B cell (primary cell): ENCODE measurements around the gene KHNYN.
"Not testable (repeated sequence)": the region's sequence is repeated elsewhere in the genome, so short reads cannot be mapped to it uniquely, and the experiment has no call there.

Experiments used
- CTCF ChIP-seq: fragments of 200-600 bp; IDR thresholded peaks from one replicate; pipeline ENCODE4 v1.8.0; 2022; ENCODE audit warnings: antibody characterized with exemption, mild to moderate bottlenecking
- EZH2 ChIP-seq: IDR thresholded peaks from 2 replicates; pipeline ENCODE4 v1.6.1; 2012; ENCODE audit warnings: borderline replicate concordance, low read depth, mild to moderate bottlenecking, moderate library complexity, low read length; ENCODE audit not compliant: insufficient read depth, poor library complexity, severe bottlenecking

GRCh38 chr14:24479999-24480398 lies 50.2 kb downstream of the KHNYN start:
- not testable (repeated sequence) for TF ChIP-seq CTCF, EZH2
